ENCODE measurements around the gene ZCCHC9.

DNA sequence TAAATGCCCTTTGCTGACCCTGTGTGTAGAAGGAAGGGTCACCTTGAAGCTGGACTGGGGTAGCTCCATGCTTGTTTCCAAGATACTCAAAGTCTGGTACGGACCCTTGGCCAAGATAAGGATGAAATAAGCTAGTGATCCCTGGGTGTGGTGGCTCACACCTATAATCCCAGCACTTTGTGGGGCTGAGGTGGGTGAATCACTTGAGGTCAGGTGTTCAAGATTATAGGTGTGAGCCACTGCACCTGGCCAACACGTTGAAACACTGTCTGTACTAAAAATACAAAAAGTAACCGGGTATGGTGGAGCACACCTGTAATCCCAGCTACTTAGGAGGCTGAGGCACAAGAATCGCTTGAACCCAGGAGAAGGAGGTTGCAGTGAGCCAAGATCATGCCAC, 59.3 kb downstream of the ZCCHC9 start:
- TF ChIP-seq, protein P1, sequence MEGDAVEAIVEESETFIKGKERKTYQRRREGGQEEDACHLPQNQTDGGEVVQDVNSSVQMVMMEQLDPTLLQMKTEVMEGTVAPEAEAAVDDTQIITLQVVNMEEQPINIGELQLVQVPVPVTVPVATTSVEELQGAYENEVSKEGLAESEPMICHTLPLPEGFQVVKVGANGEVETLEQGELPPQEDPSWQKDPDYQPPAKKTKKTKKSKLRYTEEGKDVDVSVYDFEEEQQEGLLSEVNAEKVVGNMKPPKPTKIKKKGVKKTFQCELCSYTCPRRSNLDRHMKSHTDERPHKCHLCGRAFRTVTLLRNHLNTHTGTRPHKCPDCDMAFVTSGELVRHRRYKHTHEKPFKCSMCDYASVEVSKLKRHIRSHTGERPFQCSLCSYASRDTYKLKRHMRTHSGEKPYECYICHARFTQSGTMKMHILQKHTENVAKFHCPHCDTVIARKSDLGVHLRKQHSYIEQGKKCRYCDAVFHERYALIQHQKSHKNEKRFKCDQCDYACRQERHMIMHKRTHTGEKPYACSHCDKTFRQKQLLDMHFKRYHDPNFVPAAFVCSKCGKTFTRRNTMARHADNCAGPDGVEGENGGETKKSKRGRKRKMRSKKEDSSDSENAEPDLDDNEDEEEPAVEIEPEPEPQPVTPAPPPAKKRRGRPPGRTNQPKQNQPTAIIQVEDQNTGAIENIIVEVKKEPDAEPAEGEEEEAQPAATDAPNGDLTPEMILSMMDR (conservative IDR thresholded peaks at IDR 0.05; ENCODE audit: low read length): no peak
- no peak for TF ChIP-seq EZH2phosphoT487 (IDR thresholded peaks at IDR 0.05; ENCODE audit: borderline replicate concordance)

Measured in Loucy (cell line).